GM19463 (cell line): Measurements from ENCODE around the gene MICALL1.

Source experiments
- ATAC-seq: cut with Tn5 transposase; IDR thresholded peaks from one replicate; pipeline ENCODE4 v1.9.1; 2021; ENCODE audit warnings: mild to moderate bottlenecking, moderate library complexity; ENCODE audit not compliant: unreplicated experiment

MICALL1 gene

GRCh38 chr22:37906364-37907008, 389 bp downstream of the MICALL1 start:
- peak; percentile 31 for ATAC-seq

GRCh38 chr22:37907036-37907954, 1.2 kb downstream of the MICALL1 start:
- ATAC-seq: no peak

- ATAC-seq: no peak
Measured at GRCh38 chr22:37909766-37910165, 3.7 kb downstream of the MICALL1 start.

- ATAC-seq: no peak
Measured at GRCh38 chr22:37910890-37911672, 5.0 kb downstream of the MICALL1 start.

GRCh38 chr22:37911697-37912096, 5.6 kb downstream of the MICALL1 start:
- ATAC-seq: no peak

GRCh38 chr22:37912171-37912570, 6.1 kb downstream of the MICALL1 start:
- no peak for ATAC-seq

- no peak for ATAC-seq
Measured at GRCh38 chr22:37913233-37913721, 7.2 kb downstream of the MICALL1 start.

- no peak for ATAC-seq
Measured at GRCh38 chr22:37916311-37916710, 10.2 kb downstream of the MICALL1 start.

- ATAC-seq: no peak
Measured at GRCh38 chr22:37917874-37918548, 11.9 kb downstream of the MICALL1 start.

GRCh38 chr22:37918580-37919270, 12.6 kb downstream of the MICALL1 start:
- ATAC-seq: no peak

GRCh38 chr22:37920126-37920525, 14.0 kb downstream of the MICALL1 start:
- ATAC-seq: no peak

- no peak for ATAC-seq
Measured at GRCh38 chr22:37922191-37922590, 16.1 kb downstream of the MICALL1 start.

- no peak for ATAC-seq
Measured at GRCh38 chr22:37923927-37924326, 17.8 kb downstream of the MICALL1 start.

GRCh38 chr22:37924386-37925065, 18.4 kb downstream of the MICALL1 start:
- no peak for ATAC-seq

GRCh38 chr22:37925330-37925729, 19.2 kb downstream of the MICALL1 start:
- no peak for ATAC-seq

GRCh38 chr22:37925767-37926166, 19.7 kb downstream of the MICALL1 start:
- no peak for ATAC-seq

- no peak for ATAC-seq
Measured at GRCh38 chr22:37926358-37926757, 20.3 kb downstream of the MICALL1 start.

GRCh38 chr22:37926771-37927636, 20.9 kb downstream of the MICALL1 start:
- no peak for ATAC-seq

GRCh38 chr22:37927637-37927936, 21.5 kb downstream of the MICALL1 start:
- no peak for ATAC-seq
